ENCODE results near the gene BCAR1. TPM values are rescaled to one million over a fixed set of nuclear protein-coding genes. Genes with fewer than 3 reads are reported as not detected.

Gene BCAR1
- total and polyA plus RNA-seq, 2 of the 13 experiments (the other 11 are each of a cell fraction or from before 2014, with no cell fraction given): 48.1 to 51.7 TPM

DNA sequence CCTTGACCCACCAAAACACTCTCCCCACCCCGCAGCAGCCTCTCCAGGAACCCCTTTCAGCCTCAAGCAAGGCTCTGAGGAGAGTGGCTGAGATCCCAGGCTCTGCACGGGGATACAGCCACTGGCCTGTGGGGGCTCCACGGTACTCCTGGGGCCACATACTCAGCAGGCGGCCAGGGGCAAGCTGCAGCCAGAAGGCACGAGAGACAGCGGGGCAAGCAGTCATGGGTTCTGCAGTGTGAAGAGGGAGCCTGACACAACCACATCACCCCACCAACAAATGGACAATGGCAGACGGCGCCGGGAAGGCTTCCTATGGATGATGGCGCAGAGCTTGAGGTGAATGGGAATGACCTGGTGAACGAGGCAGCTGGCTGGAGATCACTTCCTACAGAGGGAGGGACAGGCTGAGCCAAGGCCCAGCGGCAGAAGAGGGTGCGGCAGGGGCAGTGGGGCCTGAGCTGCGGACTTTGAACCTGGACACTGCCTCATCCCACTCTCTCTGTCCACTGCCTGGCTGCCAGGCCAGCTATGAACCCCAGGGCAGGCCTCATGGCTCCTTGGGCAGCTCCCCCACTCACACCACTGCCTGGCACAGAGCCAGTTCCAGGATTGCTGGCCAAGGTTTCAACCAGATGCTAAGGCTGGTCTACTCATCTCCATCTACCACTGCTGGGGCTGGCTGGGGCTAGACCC is 10.8 kb upstream of the BCAR1 start (continued):
- no peak for TF ChIP-seq NAIF1 (CRISPR knock-in tag; IDR thresholded peaks at IDR 0.05; ENCODE audit: borderline replicate concordance)
- peak; percentile 93; the same call in 1 of the 2 replicates for TF ChIP-seq NFIB (CRISPR knock-in tag; IDR thresholded peaks at IDR 0.05; ENCODE audit: borderline replicate concordance)
- peak; percentile 41 for TF ChIP-seq ZNF605 (CRISPR knock-in tag; IDR thresholded peaks at IDR 0.05)
- TF ChIP-seq, protein P1, sequence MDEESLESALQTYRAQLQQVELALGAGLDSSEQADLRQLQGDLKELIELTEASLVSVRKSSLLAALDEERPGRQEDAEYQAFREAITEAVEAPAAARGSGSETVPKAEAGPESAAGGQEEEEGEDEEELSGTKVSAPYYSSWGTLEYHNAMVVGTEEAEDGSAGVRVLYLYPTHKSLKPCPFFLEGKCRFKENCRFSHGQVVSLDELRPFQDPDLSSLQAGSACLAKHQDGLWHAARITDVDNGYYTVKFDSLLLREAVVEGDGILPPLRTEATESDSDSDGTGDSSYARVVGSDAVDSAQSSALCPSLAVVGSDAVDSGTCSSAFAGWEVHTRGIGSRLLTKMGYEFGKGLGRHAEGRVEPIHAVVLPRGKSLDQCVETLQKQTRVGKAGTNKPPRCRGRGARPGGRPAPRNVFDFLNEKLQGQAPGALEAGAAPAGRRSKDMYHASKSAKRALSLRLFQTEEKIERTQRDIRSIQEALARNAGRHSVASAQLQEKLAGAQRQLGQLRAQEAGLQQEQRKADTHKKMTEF (CRISPR knock-in tag; IDR thresholded peaks at IDR 0.05): peak; percentile 82
- TF ChIP-seq SMAD9 (CRISPR knock-in tag; IDR thresholded peaks at IDR 0.05): no peak
- peak; percentile 38; the same call in 1 of the 2 replicates for TF ChIP-seq TAF1 (CRISPR knock-in tag; IDR thresholded peaks at IDR 0.05)
- peak; percentile 63; the same call in 1 of the 2 replicates for TF ChIP-seq ZNF317 (CRISPR knock-in tag; IDR thresholded peaks at IDR 0.05)
- no peak for TF ChIP-seq ZNF235 (CRISPR knock-in tag; IDR thresholded peaks at IDR 0.05; ENCODE audit: borderline replicate concordance)
- TF ChIP-seq, protein P2, sequence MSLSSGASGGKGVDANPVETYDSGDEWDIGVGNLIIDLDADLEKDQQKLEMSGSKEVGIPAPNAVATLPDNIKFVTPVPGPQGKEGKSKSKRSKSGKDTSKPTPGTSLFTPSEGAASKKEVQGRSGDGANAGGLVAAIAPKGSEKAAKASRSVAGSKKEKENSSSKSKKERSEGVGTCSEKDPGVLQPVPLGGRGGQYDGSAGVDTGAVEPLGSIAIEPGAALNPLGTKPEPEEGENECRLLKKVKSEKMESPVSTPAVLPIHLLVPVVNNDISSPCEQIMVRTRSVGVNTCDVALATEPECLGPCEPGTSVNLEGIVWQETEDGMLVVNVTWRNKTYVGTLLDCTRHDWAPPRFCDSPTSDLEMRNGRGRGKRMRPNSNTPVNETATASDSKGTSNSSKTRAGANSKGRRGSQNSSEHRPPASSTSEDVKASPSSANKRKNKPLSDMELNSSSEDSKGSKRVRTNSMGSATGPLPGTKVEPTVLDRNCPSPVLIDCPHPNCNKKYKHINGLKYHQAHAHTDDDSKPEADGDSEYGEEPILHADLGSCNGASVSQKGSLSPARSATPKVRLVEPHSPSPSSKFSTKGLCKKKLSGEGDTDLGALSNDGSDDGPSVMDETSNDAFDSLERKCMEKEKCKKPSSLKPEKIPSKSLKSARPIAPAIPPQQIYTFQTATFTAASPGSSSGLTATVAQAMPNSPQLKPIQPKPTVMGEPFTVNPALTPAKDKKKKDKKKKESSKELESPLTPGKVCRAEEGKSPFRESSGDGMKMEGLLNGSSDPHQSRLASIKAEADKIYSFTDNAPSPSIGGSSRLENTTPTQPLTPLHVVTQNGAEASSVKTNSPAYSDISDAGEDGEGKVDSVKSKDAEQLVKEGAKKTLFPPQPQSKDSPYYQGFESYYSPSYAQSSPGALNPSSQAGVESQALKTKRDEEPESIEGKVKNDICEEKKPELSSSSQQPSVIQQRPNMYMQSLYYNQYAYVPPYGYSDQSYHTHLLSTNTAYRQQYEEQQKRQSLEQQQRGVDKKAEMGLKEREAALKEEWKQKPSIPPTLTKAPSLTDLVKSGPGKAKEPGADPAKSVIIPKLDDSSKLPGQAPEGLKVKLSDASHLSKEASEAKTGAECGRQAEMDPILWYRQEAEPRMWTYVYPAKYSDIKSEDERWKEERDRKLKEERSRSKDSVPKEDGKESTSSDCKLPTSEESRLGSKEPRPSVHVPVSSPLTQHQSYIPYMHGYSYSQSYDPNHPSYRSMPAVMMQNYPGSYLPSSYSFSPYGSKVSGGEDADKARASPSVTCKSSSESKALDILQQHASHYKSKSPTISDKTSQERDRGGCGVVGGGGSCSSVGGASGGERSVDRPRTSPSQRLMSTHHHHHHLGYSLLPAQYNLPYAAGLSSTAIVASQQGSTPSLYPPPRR (CRISPR knock-in tag; IDR thresholded peaks at IDR 0.05; ENCODE audit: borderline replicate concordance): no peak; the same call in 1 of the 2 replicates
- no peak for TF ChIP-seq ZNF672 (CRISPR knock-in tag; IDR thresholded peaks at IDR 0.05)
- TF ChIP-seq ZSCAN20 (CRISPR knock-in tag; IDR thresholded peaks at IDR 0.05; ENCODE audit: borderline replicate concordance): no peak
- TF ChIP-seq, protein P3, sequence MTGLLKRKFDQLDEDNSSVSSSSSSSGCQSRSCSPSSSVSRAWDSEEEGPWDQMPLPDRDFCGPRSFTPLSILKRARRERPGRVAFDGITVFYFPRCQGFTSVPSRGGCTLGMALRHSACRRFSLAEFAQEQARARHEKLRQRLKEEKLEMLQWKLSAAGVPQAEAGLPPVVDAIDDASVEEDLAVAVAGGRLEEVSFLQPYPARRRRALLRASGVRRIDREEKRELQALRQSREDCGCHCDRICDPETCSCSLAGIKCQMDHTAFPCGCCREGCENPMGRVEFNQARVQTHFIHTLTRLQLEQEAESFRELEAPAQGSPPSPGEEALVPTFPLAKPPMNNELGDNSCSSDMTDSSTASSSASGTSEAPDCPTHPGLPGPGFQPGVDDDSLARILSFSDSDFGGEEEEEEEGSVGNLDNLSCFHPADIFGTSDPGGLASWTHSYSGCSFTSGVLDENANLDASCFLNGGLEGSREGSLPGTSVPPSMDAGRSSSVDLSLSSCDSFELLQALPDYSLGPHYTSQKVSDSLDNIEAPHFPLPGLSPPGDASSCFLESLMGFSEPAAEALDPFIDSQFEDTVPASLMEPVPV (CRISPR knock-in tag; IDR thresholded peaks at IDR 0.05): peak; percentile 79; the same call in 1 of the 2 replicates
- TF ChIP-seq, protein P4, sequence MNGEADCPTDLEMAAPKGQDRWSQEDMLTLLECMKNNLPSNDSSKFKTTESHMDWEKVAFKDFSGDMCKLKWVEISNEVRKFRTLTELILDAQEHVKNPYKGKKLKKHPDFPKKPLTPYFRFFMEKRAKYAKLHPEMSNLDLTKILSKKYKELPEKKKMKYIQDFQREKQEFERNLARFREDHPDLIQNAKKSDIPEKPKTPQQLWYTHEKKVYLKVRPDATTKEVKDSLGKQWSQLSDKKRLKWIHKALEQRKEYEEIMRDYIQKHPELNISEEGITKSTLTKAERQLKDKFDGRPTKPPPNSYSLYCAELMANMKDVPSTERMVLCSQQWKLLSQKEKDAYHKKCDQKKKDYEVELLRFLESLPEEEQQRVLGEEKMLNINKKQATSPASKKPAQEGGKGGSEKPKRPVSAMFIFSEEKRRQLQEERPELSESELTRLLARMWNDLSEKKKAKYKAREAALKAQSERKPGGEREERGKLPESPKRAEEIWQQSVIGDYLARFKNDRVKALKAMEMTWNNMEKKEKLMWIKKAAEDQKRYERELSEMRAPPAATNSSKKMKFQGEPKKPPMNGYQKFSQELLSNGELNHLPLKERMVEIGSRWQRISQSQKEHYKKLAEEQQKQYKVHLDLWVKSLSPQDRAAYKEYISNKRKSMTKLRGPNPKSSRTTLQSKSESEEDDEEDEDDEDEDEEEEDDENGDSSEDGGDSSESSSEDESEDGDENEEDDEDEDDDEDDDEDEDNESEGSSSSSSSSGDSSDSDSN (CRISPR knock-in tag; IDR thresholded peaks at IDR 0.05): peak; percentile 94
- TF ChIP-seq, protein P5, sequence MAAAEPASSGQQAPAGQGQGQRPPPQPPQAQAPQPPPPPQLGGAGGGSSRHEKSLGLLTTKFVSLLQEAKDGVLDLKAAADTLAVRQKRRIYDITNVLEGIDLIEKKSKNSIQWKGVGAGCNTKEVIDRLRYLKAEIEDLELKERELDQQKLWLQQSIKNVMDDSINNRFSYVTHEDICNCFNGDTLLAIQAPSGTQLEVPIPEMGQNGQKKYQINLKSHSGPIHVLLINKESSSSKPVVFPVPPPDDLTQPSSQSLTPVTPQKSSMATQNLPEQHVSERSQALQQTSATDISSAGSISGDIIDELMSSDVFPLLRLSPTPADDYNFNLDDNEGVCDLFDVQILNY (CRISPR knock-in tag; conservative IDR thresholded peaks at IDR 0.05): no peak
- TF ChIP-seq ZFP82 (CRISPR knock-in tag; IDR thresholded peaks at IDR 0.05; ENCODE audit: borderline replicate concordance): no peak
- TF ChIP-seq, protein P6, sequence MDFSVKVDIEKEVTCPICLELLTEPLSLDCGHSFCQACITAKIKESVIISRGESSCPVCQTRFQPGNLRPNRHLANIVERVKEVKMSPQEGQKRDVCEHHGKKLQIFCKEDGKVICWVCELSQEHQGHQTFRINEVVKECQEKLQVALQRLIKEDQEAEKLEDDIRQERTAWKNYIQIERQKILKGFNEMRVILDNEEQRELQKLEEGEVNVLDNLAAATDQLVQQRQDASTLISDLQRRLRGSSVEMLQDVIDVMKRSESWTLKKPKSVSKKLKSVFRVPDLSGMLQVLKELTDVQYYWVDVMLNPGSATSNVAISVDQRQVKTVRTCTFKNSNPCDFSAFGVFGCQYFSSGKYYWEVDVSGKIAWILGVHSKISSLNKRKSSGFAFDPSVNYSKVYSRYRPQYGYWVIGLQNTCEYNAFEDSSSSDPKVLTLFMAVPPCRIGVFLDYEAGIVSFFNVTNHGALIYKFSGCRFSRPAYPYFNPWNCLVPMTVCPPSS (IDR thresholded peaks at IDR 0.05): no peak

Measured in HepG2 (cell line).